Neural progenitor cell (in vitro differentiated cells): ENCODE measurements around the gene TMEM147.

Experiments used
- EZH2 ChIP-seq: fragments of 200-600 bp; sonication (generic); IDR thresholded peaks from 2 replicates; pipeline ENCODE4 v1.6.1; 2017; ENCODE audit warnings: antibody characterized with exemption, mild to moderate bottlenecking, moderate library complexity
- TF ChIP-seq, protein P1 (sequence below): fragments of 200-600 bp; sonication (generic); IDR thresholded peaks from 2 replicates; pipeline ENCODE4 v1.5.1; 2017; ENCODE audit warnings: antibody characterized with exemption, mild to moderate bottlenecking

DNA sequence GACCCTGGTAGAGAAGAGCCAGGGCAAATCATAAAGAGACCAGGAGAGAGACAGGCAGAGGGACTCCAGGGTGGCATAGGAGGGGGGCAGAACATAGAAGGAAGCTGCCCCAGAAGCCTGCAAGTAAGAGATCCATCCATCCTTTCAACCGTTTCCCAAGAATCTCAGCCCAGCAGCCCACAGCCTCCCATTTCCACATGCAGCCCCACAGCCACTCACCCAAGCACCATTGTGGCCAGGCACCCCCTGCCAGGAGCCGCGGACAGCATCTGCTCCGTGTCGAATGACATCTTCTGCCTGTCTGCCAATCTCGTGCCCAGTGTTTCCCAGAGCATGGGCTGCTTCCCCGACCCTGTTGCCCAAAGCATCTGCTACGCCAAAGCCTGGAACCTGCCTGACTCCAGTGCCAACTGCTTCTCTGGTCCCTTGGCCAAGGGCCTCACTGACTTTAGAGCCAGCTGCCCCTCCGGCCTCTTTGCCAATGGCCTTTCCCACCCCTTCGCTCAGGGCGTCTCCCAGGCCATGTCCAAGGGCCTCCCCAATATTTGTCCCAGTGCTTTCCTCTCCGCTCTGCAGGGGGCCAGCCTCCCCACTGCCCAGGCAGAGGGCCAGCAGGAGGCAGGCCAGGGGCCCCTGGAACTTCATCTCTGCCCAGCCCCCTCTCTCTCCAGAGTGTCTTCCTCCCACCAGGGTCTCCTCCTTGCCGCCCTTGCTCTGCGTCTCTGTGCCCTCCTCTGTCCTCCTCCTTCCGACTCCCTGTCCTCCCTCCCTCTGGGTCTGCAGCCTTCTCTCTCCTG is 32.4 kb upstream of the TMEM147 start:
- TF ChIP-seq, protein P1, sequence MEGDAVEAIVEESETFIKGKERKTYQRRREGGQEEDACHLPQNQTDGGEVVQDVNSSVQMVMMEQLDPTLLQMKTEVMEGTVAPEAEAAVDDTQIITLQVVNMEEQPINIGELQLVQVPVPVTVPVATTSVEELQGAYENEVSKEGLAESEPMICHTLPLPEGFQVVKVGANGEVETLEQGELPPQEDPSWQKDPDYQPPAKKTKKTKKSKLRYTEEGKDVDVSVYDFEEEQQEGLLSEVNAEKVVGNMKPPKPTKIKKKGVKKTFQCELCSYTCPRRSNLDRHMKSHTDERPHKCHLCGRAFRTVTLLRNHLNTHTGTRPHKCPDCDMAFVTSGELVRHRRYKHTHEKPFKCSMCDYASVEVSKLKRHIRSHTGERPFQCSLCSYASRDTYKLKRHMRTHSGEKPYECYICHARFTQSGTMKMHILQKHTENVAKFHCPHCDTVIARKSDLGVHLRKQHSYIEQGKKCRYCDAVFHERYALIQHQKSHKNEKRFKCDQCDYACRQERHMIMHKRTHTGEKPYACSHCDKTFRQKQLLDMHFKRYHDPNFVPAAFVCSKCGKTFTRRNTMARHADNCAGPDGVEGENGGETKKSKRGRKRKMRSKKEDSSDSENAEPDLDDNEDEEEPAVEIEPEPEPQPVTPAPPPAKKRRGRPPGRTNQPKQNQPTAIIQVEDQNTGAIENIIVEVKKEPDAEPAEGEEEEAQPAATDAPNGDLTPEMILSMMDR = no peak
- TF ChIP-seq EZH2 = no peak
